Measurements from ENCODE around the gene PPP4R4.
"Not testable (repeated sequence)": the region's sequence is repeated elsewhere in the genome, so short reads cannot be mapped to it uniquely, and the experiment has no call there.

DNA sequence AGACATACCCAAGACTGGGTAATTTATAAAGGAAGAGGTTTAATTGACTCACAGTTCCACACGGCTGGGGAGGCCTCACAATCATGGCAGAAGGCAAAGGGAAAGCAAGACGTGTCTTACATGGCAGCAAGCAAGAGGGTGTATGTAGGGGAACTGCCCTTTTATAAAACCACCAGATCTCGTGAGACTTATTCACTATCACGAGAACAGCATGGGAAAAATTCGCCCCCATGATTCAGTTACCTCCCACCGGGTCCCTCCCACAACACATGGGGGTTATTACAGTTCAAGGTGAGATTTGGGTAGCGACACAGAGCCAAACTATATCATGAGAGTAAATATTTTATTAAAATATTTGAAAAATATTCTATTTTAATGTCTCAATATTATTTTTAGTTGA is 94.5 kb downstream of the PPP4R4 start:
- TF ChIP-seq, protein P1, sequence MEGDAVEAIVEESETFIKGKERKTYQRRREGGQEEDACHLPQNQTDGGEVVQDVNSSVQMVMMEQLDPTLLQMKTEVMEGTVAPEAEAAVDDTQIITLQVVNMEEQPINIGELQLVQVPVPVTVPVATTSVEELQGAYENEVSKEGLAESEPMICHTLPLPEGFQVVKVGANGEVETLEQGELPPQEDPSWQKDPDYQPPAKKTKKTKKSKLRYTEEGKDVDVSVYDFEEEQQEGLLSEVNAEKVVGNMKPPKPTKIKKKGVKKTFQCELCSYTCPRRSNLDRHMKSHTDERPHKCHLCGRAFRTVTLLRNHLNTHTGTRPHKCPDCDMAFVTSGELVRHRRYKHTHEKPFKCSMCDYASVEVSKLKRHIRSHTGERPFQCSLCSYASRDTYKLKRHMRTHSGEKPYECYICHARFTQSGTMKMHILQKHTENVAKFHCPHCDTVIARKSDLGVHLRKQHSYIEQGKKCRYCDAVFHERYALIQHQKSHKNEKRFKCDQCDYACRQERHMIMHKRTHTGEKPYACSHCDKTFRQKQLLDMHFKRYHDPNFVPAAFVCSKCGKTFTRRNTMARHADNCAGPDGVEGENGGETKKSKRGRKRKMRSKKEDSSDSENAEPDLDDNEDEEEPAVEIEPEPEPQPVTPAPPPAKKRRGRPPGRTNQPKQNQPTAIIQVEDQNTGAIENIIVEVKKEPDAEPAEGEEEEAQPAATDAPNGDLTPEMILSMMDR (IDR thresholded peaks at IDR 0.05; ENCODE audit: borderline replicate concordance, extremely low read depth, low read length, poor library complexity, severe bottlenecking) = not testable (repeated sequence)
- not testable (repeated sequence) for TF ChIP-seq EZH2 (IDR thresholded peaks at IDR 0.05; ENCODE audit: borderline replicate concordance, low read depth, low read length, severe bottlenecking)

All from DND-41 (cell line).